ENCODE results near the gene ABITRAM.
"Not testable (repeated sequence)": the region's sequence is repeated elsewhere in the genome, so short reads cannot be mapped to it uniquely, and the experiment has no call there.

ABITRAM gene

GRCh38 chr9:108933231-108933717, 926 bp upstream of the ABITRAM start:
- DNase-seq, result no peak

DNA sequence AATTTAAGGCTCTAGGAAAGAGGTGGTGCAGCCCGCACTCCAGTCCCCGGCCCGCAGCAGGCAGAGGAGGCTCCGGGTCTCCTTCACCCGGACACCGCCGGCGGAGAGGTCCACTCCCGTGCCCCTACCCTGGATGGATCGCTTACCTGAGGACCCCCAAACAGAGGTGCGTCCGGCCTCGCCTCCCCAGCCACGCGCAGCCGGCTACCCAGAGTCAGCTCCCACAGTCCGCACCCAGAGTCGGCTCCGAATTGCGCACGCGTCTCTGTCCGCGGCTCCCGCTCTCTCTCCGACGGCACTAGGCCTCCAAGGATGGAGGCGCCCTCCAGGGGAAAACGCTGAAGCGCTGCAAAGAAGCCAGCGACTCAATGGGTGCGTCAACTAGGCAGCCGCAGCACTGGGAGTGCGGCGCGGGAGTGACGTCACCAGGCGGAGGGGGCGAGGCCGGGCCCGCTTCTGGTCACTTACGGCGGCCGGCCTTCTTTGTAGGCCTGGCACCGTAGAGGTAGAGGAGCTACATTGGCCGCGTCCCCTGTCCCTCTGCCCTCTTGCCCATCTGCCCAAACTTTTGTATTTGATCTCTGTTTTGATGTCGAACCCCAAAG, 380 bp upstream of the ABITRAM start, which contains the start of gene ELP1:
TSS of gene ELP1 (minus strand) at position 407 of the 605 bp plus-strand sequence. CDS start 2,978 bp downstream, outside the sequence.
- peak; percentile 88 for DNase-seq

- no peak for DNase-seq
Observed at GRCh38 chr9:108937561-108938305, 3.5 kb downstream of the ABITRAM start.

GRCh38 chr9:108939975-108940374, 5.8 kb downstream of the ABITRAM start:
- no peak for DNase-seq

- DNase-seq, result no peak
Observed at GRCh38 chr9:108950168-108950567, 16.0 kb downstream of the ABITRAM start.

DNA sequence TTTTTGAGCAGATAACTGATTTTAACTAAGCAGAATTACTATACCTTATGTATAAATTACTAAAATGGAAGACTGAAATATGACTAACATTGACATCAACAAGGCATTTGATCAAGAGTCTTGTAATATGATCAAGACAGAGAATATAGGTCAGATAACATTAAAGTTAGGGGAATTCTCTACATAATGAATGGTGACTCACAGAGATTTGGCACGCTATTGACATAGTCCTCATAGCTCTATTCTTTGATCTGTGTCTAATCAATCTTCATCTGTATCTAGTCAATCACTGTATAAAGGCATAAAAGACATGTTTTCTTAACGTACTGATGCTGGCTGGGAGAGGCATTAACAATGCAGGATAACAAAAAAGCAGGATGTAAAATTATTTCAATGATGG, 17.4 kb downstream of the ABITRAM start:
- no peak for DNase-seq

GRCh38 chr9:108953983-108954574, 19.9 kb downstream of the ABITRAM start:
- no peak for DNase-seq

- no peak for DNase-seq
Observed at GRCh38 chr9:108956022-108956630, 21.9 kb downstream of the ABITRAM start.

- no peak for DNase-seq
Observed at GRCh38 chr9:108956631-108957026, 22.4 kb downstream of the ABITRAM start.

DNA sequence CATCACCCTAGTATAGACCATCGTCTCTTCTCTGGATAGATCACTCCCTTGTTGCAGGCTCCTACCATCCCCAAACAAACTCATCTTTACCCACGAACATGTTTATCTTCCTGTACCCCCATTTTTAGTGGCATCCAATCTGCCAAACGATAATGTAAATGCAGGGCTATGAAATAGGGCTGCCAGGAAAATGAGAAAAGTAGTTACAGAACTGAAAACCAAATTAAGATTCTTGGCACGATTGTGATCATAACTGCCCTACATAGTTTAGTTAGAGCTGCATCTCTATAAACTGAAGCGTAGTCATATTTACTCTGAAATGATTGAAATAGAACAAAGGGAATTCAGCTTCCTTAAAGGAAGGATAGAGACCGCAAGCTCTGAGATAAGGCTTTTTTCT, 26.1 kb downstream of the ABITRAM start:
- DNase-seq, result no peak

DNA sequence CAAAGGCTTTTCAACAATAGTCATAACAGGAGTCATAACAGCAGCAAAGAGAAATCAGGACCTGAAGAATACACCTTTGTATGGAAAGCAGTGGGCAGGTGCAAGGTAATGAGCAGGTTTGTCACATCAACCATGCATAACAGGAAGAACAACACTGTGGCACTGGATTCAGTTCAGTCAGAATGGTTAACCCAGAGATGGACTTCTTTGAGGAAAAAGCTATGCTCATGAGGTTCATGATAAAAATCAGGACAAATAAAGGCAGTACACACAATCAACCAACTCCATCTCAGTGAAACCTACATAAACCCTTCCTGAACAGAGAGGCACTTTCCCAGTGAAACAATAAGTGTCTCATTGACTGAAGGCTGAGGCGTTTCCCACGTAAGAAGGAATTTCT, 27.0 kb downstream of the ABITRAM start:
- DNase-seq, result no peak

GRCh38 chr9:108963459-108964143, 29.4 kb downstream of the ABITRAM start:
- no peak for DNase-seq

DNA sequence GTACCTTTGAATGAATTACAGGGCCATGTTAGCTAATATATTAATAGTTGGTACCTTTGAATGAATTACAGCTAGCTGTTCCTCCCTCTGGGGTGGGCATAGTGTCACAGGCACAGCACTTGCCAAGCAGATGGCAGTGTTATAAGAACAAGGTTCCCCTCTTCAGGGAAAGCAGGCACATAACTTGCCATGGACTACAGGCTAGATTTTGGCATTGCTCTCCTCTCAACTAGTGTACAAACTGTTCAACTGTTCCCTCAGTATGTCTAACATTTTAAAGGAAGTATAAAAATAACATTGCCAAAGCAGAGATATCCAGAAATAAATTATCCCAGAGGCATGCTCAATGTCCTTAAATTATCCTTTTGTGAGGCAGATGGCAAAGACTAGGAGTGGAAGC, 33.7 kb downstream of the ABITRAM start:
- no peak for DNase-seq

- not testable (repeated sequence) for DNase-seq
Observed at GRCh38 chr9:108971392-108971791, 37.2 kb downstream of the ABITRAM start.

GRCh38 chr9:108972186-108972585, 38.0 kb downstream of the ABITRAM start:
- DNase-seq, result no peak

DNA sequence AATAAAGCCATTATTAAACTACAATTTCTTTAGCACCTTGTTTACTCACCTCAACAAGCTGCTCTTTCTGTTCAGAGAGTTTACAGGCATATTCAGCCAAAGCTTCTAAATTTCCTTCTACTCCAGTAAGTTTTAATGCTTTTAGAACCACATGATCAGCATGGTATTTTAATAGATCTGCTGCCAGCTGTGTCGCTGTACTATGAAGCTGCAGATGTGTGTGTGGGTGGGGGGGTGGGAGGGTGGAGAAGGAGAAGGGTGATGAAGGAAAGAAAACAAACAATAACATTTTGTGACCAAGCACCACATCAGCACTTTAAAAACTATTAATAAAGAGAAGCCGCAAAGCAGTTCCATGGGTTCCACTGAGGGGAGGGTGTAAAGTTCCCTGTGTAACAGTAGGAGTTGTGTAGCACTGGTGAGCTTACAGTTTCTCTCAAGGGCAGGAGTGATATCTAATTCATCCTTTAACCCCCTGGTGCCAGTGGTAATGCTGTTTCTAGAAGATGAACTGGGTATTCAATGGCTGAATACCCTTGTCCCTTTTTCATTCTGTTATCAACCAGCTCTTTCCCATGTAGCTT, 38.5 kb downstream of the ABITRAM start:
- DNase-seq, result no peak

- no peak for DNase-seq
Observed at GRCh38 chr9:108973895-108974294, 39.7 kb downstream of the ABITRAM start.

DNA sequence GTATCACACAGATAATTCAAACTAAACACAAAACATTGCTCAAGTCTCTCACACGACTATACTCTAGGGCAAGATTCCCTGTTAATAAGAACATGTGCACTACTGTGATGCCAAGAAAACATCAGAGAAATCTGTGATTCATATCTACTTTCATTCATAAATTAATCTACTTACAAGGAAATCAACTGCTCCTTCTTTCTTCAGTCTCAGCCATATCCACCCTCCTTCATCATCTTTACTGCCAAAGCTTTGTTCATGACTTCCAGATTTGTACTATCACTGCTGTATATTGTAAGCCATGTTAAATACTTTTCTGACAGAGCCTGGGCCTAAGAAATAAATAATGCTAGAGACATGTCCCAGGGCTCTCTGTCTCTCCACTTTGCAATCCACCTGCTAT, 44.0 kb downstream of the ABITRAM start:
- no peak for DNase-seq

DNA sequence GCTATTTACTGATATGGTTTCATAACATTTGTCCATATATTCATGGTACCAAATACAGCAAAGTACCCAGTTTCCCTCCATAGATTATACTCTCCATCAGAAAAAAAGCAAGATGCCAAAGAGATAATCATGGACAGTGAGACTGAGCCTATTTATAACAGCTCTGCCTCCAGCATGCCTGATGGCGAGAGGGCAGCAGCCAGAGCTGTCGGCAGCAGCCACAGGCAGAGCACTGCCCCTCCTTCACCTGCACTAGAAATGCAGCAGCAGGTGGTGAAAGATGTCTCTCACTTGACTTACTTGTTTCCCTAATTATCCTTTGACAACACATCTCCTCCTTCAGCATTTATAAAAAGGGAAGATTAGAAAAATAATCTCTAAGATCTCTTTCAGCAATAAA, 46.7 kb downstream of the ABITRAM start:
- no peak for DNase-seq

DNA sequence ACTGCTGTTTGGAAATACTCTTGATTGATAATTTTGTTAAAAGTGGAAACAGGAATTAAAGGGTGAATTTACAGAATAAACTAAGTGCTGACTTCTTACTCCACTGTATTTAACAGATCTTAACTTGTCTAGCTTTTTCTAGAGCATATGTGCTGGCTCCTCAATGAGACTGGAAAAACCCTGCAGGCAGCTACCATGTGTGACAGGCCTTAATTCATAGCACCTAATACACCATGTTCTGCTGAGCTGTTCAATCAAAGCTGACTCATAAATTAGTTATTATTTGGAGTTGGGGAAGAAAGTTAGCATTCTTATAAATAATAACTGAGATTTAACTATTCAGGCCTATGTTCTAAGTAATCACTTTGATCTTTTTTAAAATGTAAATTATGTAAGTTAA, 49.7 kb downstream of the ABITRAM start:
- DNase-seq, result no peak

All from T1000 (cell line).